ENCODE data around the gene HOXD8. TPM values are rescaled to one million over a fixed set of nuclear protein-coding genes. Genes with fewer than 3 reads are reported as not detected.
A peak's percentile ranks its signal among the peaks of the same experiment; 100 is the strongest.

Gene HOXD8
- total RNA-seq, result 13.3 TPM
- long read RNA-seq, transcript HOXD8-201 (2 exons, 1,917 nt), result major isoform, 5 of 10 reads
- long read RNA-seq, partial matches to known transcripts, result 1 of 10 reads
- long read RNA-seq, other reads (novel, unspliced or antisense), result 2 of 10 reads

DNA sequence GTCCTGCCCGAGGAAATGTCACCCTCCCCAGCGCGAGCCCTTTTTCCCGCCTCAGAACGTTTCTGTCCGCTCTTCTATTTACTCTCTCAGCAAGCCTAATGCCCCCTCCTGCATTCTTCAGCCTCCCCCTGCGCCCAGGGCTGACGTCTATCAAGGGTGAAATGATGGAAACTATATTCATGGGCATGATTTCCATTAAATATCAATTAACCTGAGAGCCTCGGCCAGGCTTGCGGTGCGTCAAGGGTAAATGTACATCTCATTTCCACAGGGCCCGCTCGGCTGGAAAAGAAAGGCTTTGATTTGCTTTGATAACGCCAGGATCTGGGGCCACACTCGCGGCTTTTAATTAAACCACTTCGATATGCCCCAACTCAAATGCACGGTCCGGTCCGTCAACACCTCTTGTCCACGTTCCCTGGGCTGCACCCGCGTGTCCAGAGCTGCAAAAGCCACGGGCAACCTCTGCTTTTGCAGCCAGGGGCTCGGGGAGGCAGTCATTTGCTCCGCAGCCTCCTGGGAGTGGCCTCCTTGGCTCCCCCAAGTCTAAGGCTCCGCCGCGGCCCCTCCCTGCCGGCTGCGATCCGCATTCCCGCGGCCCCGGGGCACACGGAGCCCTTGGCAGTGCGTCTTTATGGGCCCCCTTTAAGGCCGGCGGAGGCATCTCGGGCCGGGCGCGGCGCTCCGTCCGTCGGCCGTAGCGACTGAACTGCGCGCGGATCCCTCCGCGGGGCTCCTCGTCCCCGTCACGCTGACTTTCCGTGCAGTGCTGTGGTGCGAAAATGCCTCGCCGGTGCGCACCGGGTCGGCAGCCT is at the start of gene HOXD8:
Gene HOXD8, plus strand, starts transcription at position 724 of the 815 bp plus-strand sequence. CDS start 662 bp downstream, outside the sequence.
- peak; percentile 91 for DNase-seq (ENCODE audit: low spot score)

GRCh38 chr2:176079831-176080539 is 49.5 kb upstream of the HOXD8 start:
- DNase-seq (ENCODE audit: low spot score), result no peak

DNA sequence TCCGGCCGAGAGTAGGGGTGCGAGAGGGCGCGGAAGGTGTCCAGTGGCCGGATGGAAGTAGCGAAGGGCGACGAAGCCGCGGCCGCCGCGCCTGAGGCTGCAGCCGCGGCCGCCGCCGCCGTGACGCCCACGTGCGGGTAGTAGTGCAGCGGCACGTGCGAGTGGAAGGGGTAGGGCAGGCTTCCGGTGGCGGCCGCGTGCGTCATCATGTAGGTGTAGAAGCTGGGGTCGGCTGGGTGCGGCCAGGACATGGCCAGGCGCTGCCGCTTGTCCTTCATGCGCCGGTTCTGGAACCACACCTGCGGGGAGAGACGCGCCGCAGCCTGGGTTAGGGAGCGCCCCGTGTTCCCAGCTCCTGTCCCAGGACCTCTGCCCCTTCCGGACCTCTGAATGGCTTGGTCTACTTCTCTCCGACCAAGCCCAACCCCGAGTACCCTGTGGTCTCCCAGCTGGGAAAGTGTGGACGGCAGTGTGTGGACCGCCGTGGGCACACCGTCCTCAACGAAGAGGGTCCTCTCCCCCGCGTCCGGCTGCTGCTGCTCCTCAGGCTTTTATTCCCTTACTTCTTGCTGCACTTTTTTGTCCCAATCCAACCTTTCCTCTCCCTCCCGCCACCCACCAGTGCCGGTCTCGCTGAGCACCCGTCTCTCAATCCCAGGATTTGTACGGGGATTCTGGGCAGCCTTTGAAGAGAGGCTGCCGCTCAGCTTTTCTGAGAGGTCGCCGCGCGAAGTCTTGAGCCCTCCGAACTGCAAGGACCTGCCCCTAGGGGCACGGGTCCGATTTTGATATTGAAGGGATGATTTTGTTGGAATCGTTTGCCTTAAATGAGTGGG is 48.7 kb upstream of the HOXD8 start:
- no peak for DNase-seq (ENCODE audit: low spot score)

DNA sequence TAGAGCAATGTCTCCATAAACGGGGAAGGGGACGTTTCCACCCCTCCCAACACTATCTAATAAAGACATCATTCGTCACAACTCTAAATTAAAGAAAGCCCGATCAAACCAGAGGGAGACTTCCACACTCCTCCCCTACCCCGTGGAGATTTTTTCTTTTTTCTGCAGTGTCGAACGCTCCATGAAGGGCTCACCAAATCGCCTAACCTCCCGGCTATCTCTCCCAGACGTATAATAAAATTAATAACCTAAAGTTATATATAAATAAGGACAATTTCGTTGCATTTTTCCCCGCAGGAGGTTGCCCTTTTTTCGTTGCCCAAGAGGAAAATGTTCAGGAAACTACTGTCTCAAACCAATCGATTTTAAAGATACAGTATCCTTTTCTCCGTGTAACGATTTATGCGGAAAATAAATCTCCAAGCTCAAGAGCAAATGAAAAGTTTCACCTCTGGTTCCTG is 48.1 kb upstream of the HOXD8 start:
- no peak for DNase-seq (ENCODE audit: low spot score)

DNA sequence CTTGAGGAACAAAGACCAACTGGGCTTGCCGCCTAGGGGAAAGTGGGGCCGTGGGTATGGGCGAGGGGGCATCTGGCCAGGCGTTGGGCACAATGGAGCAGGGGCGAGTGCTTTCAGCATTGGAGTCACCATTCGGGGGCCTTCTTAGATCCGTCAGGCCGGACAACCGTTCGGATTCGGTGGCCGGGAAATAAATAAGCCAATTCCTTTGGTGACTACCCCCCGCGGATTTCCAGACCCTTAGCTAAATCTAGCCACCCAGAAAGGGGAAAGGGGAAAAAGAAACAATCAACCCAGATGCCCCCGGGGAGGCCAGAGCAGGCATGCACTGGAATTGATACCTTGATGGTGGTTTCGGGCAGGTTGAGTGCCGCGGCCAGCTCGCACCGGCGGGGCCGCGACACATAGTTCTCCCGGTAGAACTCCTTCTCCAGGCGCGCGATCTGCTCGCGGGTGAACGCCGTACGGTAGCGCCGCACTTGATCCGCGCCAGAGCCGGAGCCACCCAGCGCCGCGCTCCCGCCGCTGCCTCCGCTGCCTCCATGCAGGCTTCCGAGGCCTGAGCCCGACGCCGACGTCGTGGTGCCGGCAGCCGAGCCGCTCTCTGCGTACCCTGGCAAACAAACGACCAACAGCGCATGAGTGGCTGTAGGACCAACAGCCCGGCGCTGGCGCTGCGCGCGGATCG is 47.5 kb upstream of the HOXD8 start:
- no peak for DNase-seq (ENCODE audit: low spot score)

GRCh38 chr2:176082525-176082823 is 47.0 kb upstream of the HOXD8 start:
- no peak for DNase-seq (ENCODE audit: low spot score)

GRCh38 chr2:176082824-176083751 is 46.4 kb upstream of the HOXD8 start:
- DNase-seq (ENCODE audit: low spot score), result no peak

GRCh38 chr2:176083796-176084261 is 45.7 kb upstream of the HOXD8 start, which contains the start of gene EVX2:
TSS of gene EVX2 (minus strand) at chr2:176083962. CDS start at chr2:176083776, 186 bp downstream.
- DNase-seq (ENCODE audit: low spot score), result no peak

- no peak for DNase-seq (ENCODE audit: low spot score)
These were observed 44.8 kb upstream of the HOXD8 start for GRCh38 chr2:176084611-176085119.

- DNase-seq (ENCODE audit: low spot score), result no peak
These were observed 44.3 kb upstream of the HOXD8 start for GRCh38 chr2:176085120-176085788.

DNA sequence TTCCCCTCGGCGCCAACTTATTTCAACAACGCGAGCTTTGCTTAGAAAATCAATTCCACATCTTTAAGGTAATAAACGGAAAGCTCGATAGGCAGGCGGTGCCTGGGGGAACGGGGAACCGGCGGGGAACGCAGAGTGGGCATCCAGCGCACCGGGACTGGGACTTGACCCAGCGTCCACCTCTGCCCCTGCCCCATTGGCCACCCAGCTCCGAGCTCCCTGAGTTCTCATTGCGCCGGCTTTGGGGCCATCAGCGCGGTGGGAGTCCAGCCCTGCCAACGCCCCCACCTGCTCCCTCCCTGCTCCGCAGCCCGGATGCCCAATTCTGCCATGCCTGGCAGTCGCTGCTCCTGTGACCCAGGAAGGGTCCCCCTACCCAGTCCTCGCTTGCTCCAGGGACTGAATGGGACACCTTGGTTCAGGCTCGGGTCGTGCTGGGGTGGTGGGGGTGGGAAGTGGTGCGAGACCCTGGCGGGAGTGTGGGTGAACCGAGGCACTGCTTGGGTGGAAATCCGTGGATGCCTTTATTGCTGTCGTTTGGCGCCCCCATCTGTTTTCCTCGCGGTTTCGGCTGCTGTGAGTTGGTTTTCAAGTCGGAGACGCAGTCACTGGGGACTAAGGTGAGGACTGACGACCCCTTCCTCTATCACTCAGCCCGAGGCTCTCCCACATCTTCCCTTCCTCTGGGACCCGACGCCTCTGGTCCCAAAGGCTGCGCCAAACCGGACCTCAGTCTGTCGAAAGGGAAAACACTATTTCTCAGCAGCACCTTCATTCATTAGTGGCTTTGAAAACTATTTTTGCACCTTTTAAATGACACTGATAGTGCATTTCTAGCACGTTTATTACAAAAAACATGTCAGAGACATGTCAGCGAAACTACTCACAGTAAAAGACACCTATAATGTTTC is 43.4 kb upstream of the HOXD8 start:
- no peak for DNase-seq (ENCODE audit: low spot score)

DNA sequence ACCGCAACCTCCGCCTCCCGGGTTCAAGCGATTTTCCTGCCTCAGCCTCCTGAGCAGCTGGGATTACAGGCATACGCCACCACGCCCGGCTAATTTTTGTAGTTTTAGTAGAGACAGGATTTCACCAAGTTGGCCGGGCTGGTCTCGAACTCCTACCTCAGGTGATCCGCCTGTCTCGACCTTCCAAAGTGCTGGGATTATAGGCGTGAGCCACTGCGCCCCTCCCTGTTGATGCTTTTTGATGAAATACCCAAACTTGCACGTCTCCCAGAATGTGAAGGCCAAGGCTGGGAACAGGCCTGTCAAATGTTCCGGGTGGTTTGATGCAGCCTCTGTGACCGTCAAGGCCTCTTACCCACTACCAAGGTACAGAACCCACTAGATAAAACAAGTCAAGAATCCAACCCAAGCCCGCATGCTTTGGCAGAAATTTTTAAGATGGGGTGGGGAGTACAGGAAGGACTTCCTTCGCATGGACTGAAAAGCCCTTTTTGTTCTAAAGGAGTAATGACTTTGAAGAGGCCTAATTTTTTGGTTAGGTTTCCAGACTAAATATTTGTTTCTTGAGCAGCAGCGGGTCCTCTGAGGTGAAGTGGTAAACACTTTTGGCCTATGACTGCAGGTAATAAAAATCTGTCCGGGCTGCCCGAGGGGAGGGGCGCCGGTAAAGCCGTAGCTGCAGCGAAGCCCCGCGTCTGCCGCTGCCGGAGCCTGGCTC is 42.0 kb upstream of the HOXD8 start:
- DNase-seq (ENCODE audit: low spot score), result no peak

GRCh38 chr2:176088048-176088936 is 41.2 kb upstream of the HOXD8 start:
- no peak for DNase-seq (ENCODE audit: low spot score)

- DNase-seq (ENCODE audit: low spot score), result no peak
These were observed 40.3 kb upstream of the HOXD8 start for GRCh38 chr2:176088937-176089842.

DNA sequence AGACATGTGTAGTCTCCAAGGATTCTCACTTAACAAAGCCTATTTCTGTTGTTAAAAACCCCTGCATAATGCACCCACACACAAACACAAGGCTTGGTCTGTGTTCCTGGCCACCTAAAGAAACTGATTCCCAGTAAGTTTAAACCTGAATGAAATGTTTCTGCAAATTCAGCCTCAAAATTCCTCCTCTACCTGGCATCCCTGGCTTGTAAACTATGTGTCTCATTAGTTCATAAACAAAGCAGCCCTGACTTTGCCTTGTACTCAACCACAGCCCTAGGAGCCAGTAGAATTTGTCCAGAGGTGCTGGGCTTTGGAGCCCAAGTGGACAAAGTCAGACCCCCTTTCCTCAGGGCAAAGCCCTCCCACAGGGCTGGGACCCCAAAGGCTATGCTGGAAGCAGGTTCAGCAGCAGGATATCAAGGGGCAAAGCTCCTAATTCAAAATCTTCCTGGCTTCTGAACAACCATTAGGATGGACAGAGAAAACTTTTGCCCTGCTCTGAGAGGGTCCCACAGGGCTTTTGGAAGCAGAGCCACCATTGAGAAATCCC is 39.6 kb upstream of the HOXD8 start:
- DNase-seq (ENCODE audit: low spot score), result no peak

Data from mesenteric fat pad (tissue), 1 donor.